Mesendoderm (in vitro differentiated cells): ENCODE data around the gene ZNRD2.

Source experiments
- DNase-seq: peaks from one replicate; pipeline ENCODE4 v3.0.0; 2013
- H2AK5ac ChIP-seq: 2 replicates; pipeline ENCODE4 v1.6.1; 2013; ENCODE audit warnings: low read length, inconsistent platforms
- H2BK120ac ChIP-seq: 2 replicates; pipeline ENCODE4 v1.6.1; 2013; ENCODE audit warnings: low read depth, mild to moderate bottlenecking, low read length, moderate library complexity, mixed read lengths
- H2BK15ac ChIP-seq: replicated peaks from 2 replicates; pipeline ENCODE4 v1.6.1; 2013; ENCODE audit warnings: low read depth, mild to moderate bottlenecking, moderate library complexity
- H2BK5ac ChIP-seq: 2 replicates; pipeline ENCODE4 v1.6.1; 2013; ENCODE audit warnings: low read length, inconsistent platforms
- H3K18ac ChIP-seq: 2 replicates; pipeline ENCODE4 v1.6.1; 2013; ENCODE audit warnings: mild to moderate bottlenecking, low read length, mixed read lengths
- H3K23ac ChIP-seq: one replicate; pipeline ENCODE4 v1.6.1; 2013; ENCODE audit warnings: low read length
- H3K27ac ChIP-seq: 2 replicates; pipeline ENCODE4 v1.5.1; 2013; ENCODE audit warnings: low read depth, mild to moderate bottlenecking, inconsistent platforms, low read length, moderate library complexity
- H3K27me3 ChIP-seq: 2 replicates; pipeline ENCODE4 v1.6.1; 2013; ENCODE audit warnings: low read length, control low read depth, mild to moderate bottlenecking, inconsistent platforms; ENCODE audit not compliant: insufficient read depth, poor library complexity
- H3K36me3 ChIP-seq: 2 replicates; pipeline ENCODE4 v1.6.1; 2013; ENCODE audit warnings: low read length, inconsistent platforms; ENCODE audit not compliant: control insufficient read depth, insufficient read depth
- H3K4ac ChIP-seq: one replicate; pipeline ENCODE4 v1.6.1; 2013; ENCODE audit warnings: low read depth, mild to moderate bottlenecking, low read length, moderate library complexity
- H3K4me1 ChIP-seq: 2 replicates; pipeline ENCODE4 v1.6.1; 2013; ENCODE audit warnings: low read depth, low read length, inconsistent platforms; ENCODE audit not compliant: control insufficient read depth
- H3K4me2 ChIP-seq: 2 replicates; pipeline ENCODE4 v1.6.1; 2013; ENCODE audit warnings: low read length
- H3K4me3 ChIP-seq: 2 replicates; pipeline ENCODE4 v1.5.1; 2013; ENCODE audit warnings: mild to moderate bottlenecking, low read length
- H3K56ac ChIP-seq: one replicate; pipeline ENCODE4 v1.6.1; 2013; ENCODE audit warnings: low read length
- H3K79me1 ChIP-seq: 2 replicates; pipeline ENCODE4 v1.6.1; 2013; ENCODE audit warnings: low read length, inconsistent platforms
- H3K79me2 ChIP-seq: 2 replicates; pipeline ENCODE4 v1.6.1; 2013; ENCODE audit warnings: mild to moderate bottlenecking, low read length; ENCODE audit not compliant: control insufficient read depth, insufficient read depth
- H3K9ac ChIP-seq: 2 replicates; pipeline ENCODE4 v1.6.1; 2013; ENCODE audit warnings: low read length, inconsistent platforms
- H4K5ac ChIP-seq: one replicate; pipeline ENCODE4 v1.6.1; 2013; ENCODE audit warnings: low read length
- H4K8ac ChIP-seq: one replicate; pipeline ENCODE4 v1.6.1; 2013; ENCODE audit warnings: low read depth, mild to moderate bottlenecking, control low read depth, low read length, moderate library complexity
- WGBS: extraction: QIAGEN DNeasy Blood & Tissue Kit; methylation state at CpG from one replicate; pipeline ENCODE4 v1.1.7; 2013; ENCODE audit warnings: low lambda C conversion rate, missing lambda C conversion rate; ENCODE audit not compliant: insufficient coverage; ENCODE audit errors: extremely low coverage; 5-methylcytosine and 5-hydroxymethylcytosine counted together

ZNRD2 gene

DNA sequence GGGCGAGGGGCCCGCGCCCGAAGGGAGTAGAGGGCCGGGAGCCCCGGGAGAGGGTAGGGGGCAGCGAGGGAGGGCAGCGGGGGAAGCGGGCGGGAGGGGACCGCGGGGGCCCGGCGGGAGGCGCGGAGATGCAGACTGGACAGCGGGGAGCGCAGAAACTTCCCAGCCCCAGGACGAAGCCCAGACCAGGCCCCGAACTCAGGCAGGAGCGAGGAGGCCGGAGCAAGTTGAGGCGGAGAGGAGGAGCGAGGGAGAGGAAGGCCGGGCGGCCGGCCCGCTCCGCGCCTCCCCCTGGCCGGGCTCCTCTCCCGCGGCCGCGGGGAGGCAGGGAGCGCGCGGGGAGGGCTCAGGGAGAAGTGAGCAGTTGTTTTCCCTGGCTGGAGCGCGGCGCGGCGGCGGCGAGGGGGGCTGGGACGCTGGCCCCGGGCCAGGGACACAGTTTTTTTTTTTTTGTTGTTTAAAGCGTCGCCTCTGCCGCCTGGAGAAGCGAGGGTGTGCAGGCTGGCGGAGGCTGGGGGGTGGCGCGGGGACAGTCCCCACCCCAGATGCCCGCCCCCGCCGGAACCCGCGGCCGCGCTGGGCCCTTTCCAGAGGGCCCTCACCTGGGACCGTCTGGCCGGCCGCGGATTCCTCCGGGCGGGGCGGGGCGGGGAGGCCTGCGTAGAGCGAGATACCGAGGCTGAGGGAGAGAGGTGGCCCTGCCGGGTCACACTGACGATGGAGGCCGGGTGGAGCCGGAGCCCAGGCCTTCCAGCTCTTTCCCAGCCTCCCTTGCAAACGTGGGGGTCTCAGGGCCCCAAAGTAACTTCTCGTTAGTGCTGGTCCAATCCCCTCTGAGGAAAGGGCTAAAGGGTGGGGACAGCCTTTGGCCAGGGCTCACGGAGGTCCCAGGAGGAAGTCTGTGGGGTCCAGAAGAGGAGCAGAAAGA is 12.0 kb upstream of the ZNRD2 start, which contains the start of gene LTBP3:
LTBP3 (minus strand) TSS at position 358 of the 928 bp plus-strand sequence. CDS start 400 bp downstream, outside the sequence.
- peak within 1 kb of the TSS; percentile 94 for H3K56ac ChIP-seq
- no peak within 1 kb of the TSS for H2BK120ac ChIP-seq
- peak within 1 kb of the TSS; percentile 90 for H3K23ac ChIP-seq
- no peak within 1 kb of the TSS for H2BK5ac ChIP-seq
- peak; percentile 71 for DNase-seq
- peak within 1 kb of the TSS; percentile 49 for H2AK5ac ChIP-seq
- H3K79me2 ChIP-seq: no peaks in the 10 kb centered on the region
- H3K4ac ChIP-seq: peak within 1 kb of the TSS; percentile 88
- H2BK15ac ChIP-seq: no peak within 1 kb of the TSS
- H4K5ac ChIP-seq: peak within 1 kb of the TSS; percentile 87
- peak within 1 kb of the TSS; percentile 37 for H3K4me3 ChIP-seq
- no CpG with 5 or more reads among the region's 79 CpGs for WGBS
- peaks cover 9% of the 10 kb centered on the region for H3K4me1 ChIP-seq
- peak within 1 kb of the TSS; percentile 89 for H3K18ac ChIP-seq
- peak within 1 kb of the TSS; percentile 42 for H4K8ac ChIP-seq
- no peaks in the 10 kb centered on the region for H3K79me1 ChIP-seq
- H3K36me3 ChIP-seq: no peaks in the 10 kb centered on the region
- H3K27ac ChIP-seq: peak within 1 kb of the TSS; percentile 38
- H3K4me2 ChIP-seq: peak within 1 kb of the TSS; percentile 61
- no peaks in the 10 kb centered on the region for H3K27me3 ChIP-seq
- peak within 1 kb of the TSS; percentile 81 for H3K9ac ChIP-seq

DNA sequence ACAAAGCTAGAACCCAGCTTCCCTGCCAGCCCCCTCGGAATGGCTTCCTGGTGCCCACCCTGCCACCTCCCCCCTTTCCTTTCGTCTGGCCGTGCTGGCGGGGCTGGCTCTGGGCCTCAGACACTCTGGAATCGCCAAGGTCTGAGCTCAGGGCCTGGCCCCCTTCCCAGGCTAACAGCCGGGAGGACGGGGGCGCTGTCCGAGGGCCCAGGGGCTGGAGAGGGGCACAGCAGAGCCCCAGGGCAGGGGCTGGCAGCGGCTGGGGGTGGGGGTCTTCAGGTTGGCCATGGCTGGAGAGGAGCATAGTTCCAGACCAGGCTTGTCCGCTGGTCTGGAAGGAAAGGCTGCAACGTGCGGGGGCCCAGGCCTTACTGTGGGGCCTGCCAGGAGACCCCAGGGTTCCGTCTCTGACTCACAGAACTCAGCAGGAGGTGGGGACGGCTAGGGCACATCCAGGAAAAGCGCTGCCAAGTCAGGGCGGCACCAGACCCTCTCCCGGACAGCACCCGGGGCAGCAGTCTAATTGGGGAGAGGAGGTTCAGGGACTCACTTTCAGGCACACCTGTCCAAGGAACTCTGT is 11.3 kb upstream of the ZNRD2 start:
- no peak for DNase-seq
- no peaks in the 10 kb centered on the region for H3K79me1 ChIP-seq
- peak overlapping the region; percentile 50 for H3K4me2 ChIP-seq
- H3K27ac ChIP-seq: peak overlapping the region; percentile 38
- H3K27me3 ChIP-seq: no peaks in the 10 kb centered on the region
- H3K4ac ChIP-seq: peak overlapping the region; percentile 60
- H2BK15ac ChIP-seq: no peak overlapping the region
- no peak overlapping the region for H3K4me3 ChIP-seq
- H4K5ac ChIP-seq: peak overlapping the region; percentile 87
- H3K56ac ChIP-seq: peak overlapping the region; percentile 94
- H3K36me3 ChIP-seq: no peaks in the 10 kb centered on the region
- no CpG with 5 or more reads among the region's 19 CpGs for WGBS
- H4K8ac ChIP-seq: no peak overlapping the region
- H3K18ac ChIP-seq: peak overlapping the region; percentile 89
- peaks cover 9% of the 10 kb centered on the region for H3K4me1 ChIP-seq
- H2BK5ac ChIP-seq: no peak overlapping the region
- H2AK5ac ChIP-seq: peak overlapping the region; percentile 49
- H3K79me2 ChIP-seq: no peaks in the 10 kb centered on the region
- H3K9ac ChIP-seq: peak overlapping the region; percentile 81
- no peak overlapping the region for H3K23ac ChIP-seq
- H2BK120ac ChIP-seq: no peak overlapping the region

- H3K4me1 ChIP-seq: peaks cover 9% of the 10 kb centered on the region
- H3K4me2 ChIP-seq: no peak overlapping the region
- H3K4me3 ChIP-seq: no peak overlapping the region
- H3K18ac ChIP-seq: no peak overlapping the region
- no peak overlapping the region for H3K23ac ChIP-seq
- H4K8ac ChIP-seq: no peak overlapping the region
- no peaks in the 10 kb centered on the region for H3K27me3 ChIP-seq
- no peak overlapping the region for H3K56ac ChIP-seq
- no peak overlapping the region for H2BK15ac ChIP-seq
- no CpG with 5 or more reads among the region's 5 CpGs for WGBS
- no peaks in the 10 kb centered on the region for H3K36me3 ChIP-seq
- H4K5ac ChIP-seq: no peak overlapping the region
- H3K79me1 ChIP-seq: no peaks in the 10 kb centered on the region
- DNase-seq: no peak
- H2AK5ac ChIP-seq: no peak overlapping the region
- H3K9ac ChIP-seq: no peak overlapping the region
- H2BK5ac ChIP-seq: no peak overlapping the region
- H3K27ac ChIP-seq: no peak overlapping the region
- H2BK120ac ChIP-seq: no peak overlapping the region
- no peak overlapping the region for H3K4ac ChIP-seq
- no peaks in the 10 kb centered on the region for H3K79me2 ChIP-seq
Measured at GRCh38 chr11:65559535-65559934, 10.7 kb upstream of the ZNRD2 start.

- no peak overlapping the region for H4K5ac ChIP-seq
- no peak overlapping the region for H2BK15ac ChIP-seq
- no peak overlapping the region for H4K8ac ChIP-seq
- peak; percentile 82 for DNase-seq
- H3K18ac ChIP-seq: no peak overlapping the region
- H2BK5ac ChIP-seq: no peak overlapping the region
- H3K23ac ChIP-seq: no peak overlapping the region
- H3K9ac ChIP-seq: peak overlapping the region; percentile 35
- no peak overlapping the region for H2BK120ac ChIP-seq
- H3K27me3 ChIP-seq: no peaks in the 10 kb centered on the region
- no peak overlapping the region for H2AK5ac ChIP-seq
- peak overlapping the region; percentile 46 for H3K56ac ChIP-seq
- H3K4me3 ChIP-seq: no peak overlapping the region
- H3K4ac ChIP-seq: no peak overlapping the region
- no peaks in the 10 kb centered on the region for H3K36me3 ChIP-seq
- no peaks in the 10 kb centered on the region for H3K79me2 ChIP-seq
- H3K4me2 ChIP-seq: no peak overlapping the region
- H3K79me1 ChIP-seq: no peaks in the 10 kb centered on the region
- H3K27ac ChIP-seq: no peak overlapping the region
- H3K4me1 ChIP-seq: peaks cover 9% of the 10 kb centered on the region
- no CpG with 5 or more reads among the region's 5 CpGs for WGBS
Measured at GRCh38 chr11:65559951-65560537, 10.2 kb upstream of the ZNRD2 start.

DNA sequence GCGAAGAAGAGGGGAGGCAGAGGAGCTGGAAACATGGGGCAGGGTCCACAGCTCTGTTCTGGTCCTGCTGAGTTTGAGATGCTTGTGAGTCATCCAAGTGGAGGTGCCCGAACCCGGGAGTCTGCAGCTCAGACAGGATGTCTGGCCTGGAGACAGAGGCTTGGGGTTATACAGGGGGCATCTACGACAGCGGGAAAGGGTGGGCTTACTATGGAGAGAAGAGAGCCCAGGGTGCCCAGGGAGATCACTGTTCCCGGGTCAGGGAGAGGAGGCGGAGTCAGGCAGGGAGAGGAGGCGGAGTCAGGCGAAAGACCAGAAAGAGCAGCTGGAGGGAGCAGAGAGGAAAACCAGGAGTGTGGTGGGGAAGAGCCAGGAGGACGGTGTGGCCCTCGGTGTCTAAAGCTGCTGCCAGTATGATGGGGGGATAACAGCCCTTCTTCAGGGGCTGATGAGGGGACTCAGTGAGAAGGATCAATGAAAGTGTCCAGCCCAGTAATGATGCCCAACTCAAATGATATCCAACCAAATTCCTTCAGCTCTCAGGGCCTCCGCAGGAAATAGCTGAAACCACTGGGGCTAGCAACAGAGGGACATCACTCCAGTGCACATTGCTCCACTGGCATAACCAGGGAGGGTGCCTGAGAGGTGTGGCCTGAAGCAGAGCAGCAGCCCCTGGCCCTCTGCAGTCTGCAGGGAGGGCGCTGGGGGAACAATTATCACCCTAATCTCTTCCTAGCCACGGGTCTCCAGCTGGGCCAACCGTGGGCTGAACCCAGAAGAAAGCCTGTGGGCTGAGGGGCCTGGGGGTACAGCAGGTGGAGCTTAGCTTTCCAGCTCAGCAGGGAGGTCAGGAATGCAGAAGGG is 9.5 kb upstream of the ZNRD2 start:
- H3K27me3 ChIP-seq: no peaks in the 10 kb centered on the region
- DNase-seq: peak; percentile 63
- H3K79me2 ChIP-seq: no peaks in the 10 kb centered on the region
- H3K23ac ChIP-seq: no peak overlapping the region
- no peak overlapping the region for H2BK5ac ChIP-seq
- peaks cover 9% of the 10 kb centered on the region for H3K4me1 ChIP-seq
- no peak overlapping the region for H3K27ac ChIP-seq
- no peaks in the 10 kb centered on the region for H3K36me3 ChIP-seq
- H3K4me3 ChIP-seq: no peak overlapping the region
- H4K8ac ChIP-seq: no peak overlapping the region
- no peak overlapping the region for H4K5ac ChIP-seq
- H3K56ac ChIP-seq: peak overlapping the region; percentile 46
- peak overlapping the region; percentile 35 for H3K9ac ChIP-seq
- no peaks in the 10 kb centered on the region for H3K79me1 ChIP-seq
- no peak overlapping the region for H3K18ac ChIP-seq
- H2BK120ac ChIP-seq: no peak overlapping the region
- no CpG with 5 or more reads among the region's 15 CpGs for WGBS
- H2BK15ac ChIP-seq: no peak overlapping the region
- no peak overlapping the region for H3K4ac ChIP-seq
- H2AK5ac ChIP-seq: no peak overlapping the region
- H3K4me2 ChIP-seq: no peak overlapping the region
